ENCODE results near the gene C1orf167.

DNA sequence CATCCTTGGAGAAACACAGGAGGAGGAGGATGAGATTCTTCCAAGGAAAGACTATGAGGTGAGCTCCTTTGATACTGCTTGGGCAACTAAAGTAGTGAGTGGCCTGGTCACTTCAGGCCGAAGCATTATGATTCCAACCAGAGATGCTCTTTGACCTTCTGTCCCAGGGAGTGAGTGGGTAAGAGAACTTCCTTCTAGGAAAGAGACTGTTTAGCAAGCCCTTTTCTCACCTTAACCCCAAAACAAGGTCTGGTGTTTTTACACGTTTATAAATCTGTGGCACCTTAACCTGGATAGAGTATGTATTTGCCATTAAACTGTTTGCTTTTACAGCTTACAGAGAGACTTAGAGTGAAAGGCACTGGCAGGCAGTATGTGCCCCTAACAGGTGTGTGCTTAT, 45.1 kb downstream of the C1orf167 start:
- TF ChIP-seq BCL11A (IDR thresholded peaks at IDR 0.05; ENCODE audit: low read depth in 2 of 2, low read length in 2 of 2): no peak
- TF ChIP-seq, protein P1, sequence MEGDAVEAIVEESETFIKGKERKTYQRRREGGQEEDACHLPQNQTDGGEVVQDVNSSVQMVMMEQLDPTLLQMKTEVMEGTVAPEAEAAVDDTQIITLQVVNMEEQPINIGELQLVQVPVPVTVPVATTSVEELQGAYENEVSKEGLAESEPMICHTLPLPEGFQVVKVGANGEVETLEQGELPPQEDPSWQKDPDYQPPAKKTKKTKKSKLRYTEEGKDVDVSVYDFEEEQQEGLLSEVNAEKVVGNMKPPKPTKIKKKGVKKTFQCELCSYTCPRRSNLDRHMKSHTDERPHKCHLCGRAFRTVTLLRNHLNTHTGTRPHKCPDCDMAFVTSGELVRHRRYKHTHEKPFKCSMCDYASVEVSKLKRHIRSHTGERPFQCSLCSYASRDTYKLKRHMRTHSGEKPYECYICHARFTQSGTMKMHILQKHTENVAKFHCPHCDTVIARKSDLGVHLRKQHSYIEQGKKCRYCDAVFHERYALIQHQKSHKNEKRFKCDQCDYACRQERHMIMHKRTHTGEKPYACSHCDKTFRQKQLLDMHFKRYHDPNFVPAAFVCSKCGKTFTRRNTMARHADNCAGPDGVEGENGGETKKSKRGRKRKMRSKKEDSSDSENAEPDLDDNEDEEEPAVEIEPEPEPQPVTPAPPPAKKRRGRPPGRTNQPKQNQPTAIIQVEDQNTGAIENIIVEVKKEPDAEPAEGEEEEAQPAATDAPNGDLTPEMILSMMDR (IDR thresholded peaks at IDR 0.05; ENCODE audit: control extremely low read depth in 1 of 3, insufficient read depth in 1 of 3, low read depth in 1 of 3, low read length in 3 of 3): no peak
- TF ChIP-seq, protein P2, sequence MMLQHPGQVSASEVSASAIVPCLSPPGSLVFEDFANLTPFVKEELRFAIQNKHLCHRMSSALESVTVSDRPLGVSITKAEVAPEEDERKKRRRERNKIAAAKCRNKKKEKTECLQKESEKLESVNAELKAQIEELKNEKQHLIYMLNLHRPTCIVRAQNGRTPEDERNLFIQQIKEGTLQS (IDR thresholded peaks at IDR 0.05; ENCODE audit: insufficient read depth, low read depth, low read length): no peak
- no peak for TF ChIP-seq ZNF274 (IDR thresholded peaks at IDR 0.05; ENCODE audit: borderline replicate concordance, extremely low read depth, low read length)
